H1 (cell line): Measurements from ENCODE around the gene SCMH1. TPM values are rescaled to one million over a fixed set of nuclear protein-coding genes. Genes with fewer than 3 reads are reported as not detected.

Experiments
- CHD7 ChIP-seq: fragments of 300-600 bp; sonication (generic); IDR thresholded peaks from 2 replicates; pipeline ENCODE4 v1.7.1; 2012; ENCODE audit warnings: low read length, moderate library complexity, mild to moderate bottlenecking, inconsistent platforms; ENCODE audit not compliant: insufficient replicate concordance
- SIX5 ChIP-seq: IDR thresholded peaks from 2 replicates; pipeline ENCODE4 v1.6.1; 2011; ENCODE audit warnings: mild to moderate bottlenecking, low read depth, low read length
- polyA plus RNA-seq, 7 experiments: library from polyadenylated mRNA; depleted of rRNA in 3 of 7; stranded (reverse) in 5 of 7; unstranded in 2 of 7; fragments of >200 nt in 5 of 7; fragments of 200-250 nt in 2 of 7; gene quantifications; 1 replicate in 5 of 7; 2 replicates in 1 of 7; 4 replicates in 1 of 7; pipeline versions ENCODE4 v1.2.1 to v1.2.3, GENCODE V29; 2011 to 2013; ENCODE audit warnings: missing spikeins in 2 of 7, mixed read lengths in 2 of 7
- total RNA-seq: library from RNA; stranded (reverse); fragmentation: NEBNext Ultra II Directional; extraction: Animal tissue kit (Norgen Biotek cat#: 25700); gene quantifications from 2 replicates; pipeline ENCODE4 v1.2.1, GENCODE V29; 2021

The SCMH1 gene
- total and polyA plus RNA-seq, 2 of the 8 experiments (the other 6 are each of a cell fraction or from before 2014, with no cell fraction given): 16.6 to 30.7 TPM

- TF ChIP-seq CHD7: no peak
- no peak for TF ChIP-seq SIX5
Measured at GRCh38 chr1:41199375-41199774, 42.7 kb downstream of the SCMH1 start (continued).
